AG08396 (cell line): ENCODE data around the gene TTLL9.
"Not testable (repeated sequence)": the region's sequence is repeated elsewhere in the genome, so short reads cannot be mapped to it uniquely, and the experiment has no call there.

Experiments
- DNase-seq: peaks from one replicate; pipeline ENCODE4 v3.0.0; 2012; ENCODE audit warnings: low spot score, mixed read lengths

The TTLL9 gene, protein sequence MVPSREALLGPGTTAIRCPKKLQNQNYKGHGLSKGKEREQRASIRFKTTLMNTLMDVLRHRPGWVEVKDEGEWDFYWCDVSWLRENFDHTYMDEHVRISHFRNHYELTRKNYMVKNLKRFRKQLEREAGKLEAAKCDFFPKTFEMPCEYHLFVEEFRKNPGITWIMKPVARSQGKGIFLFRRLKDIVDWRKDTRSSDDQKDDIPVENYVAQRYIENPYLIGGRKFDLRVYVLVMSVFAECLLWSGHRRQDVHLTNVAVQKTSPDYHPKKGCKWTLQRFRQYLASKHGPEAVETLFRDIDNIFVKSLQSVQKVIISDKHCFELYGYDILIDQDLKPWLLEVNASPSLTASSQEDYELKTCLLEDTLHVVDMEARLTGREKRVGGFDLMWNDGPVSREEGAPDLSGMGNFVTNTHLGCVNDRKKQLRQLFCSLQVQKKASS

GRCh38 chr20:31869942-31870725 is at the start of gene TTLL9, which contains the start of gene DUSP15:
Gene TTLL9, plus strand, starts transcription at chr20:31870634. Its CDS starts 493 bp downstream, at chr20:31871127.
Gene DUSP15, minus strand, starts transcription at chr20:31870527. Its CDS starts 190 bp downstream, at chr20:31870337.
- DNase-seq: peak; percentile 47

DNA sequence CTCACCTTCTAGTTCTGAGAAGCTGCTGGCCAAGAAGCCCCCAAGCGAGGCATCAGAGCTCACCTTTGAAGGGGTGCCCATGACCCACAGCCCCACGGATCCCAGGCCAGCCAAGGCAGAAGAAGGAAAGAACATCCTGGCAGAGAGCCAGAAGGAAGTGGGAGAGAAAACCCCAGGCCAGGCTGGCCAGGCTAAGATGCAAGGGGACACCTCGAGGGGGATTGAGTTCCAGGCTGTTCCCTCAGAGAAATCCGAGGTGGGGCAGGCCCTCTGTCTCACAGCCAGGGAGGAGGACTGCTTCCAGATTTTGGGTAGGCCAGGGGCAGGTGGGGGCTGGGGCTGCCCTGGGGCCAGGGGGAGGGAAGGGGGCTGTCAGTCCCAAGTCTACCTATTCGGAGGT is 49.0 kb upstream of the TTLL9 start:
- DNase-seq: no peak

- DNase-seq: peak; percentile 90
Measured at GRCh38 chr20:31822421-31823330, 47.8 kb upstream of the TTLL9 start.

DNA sequence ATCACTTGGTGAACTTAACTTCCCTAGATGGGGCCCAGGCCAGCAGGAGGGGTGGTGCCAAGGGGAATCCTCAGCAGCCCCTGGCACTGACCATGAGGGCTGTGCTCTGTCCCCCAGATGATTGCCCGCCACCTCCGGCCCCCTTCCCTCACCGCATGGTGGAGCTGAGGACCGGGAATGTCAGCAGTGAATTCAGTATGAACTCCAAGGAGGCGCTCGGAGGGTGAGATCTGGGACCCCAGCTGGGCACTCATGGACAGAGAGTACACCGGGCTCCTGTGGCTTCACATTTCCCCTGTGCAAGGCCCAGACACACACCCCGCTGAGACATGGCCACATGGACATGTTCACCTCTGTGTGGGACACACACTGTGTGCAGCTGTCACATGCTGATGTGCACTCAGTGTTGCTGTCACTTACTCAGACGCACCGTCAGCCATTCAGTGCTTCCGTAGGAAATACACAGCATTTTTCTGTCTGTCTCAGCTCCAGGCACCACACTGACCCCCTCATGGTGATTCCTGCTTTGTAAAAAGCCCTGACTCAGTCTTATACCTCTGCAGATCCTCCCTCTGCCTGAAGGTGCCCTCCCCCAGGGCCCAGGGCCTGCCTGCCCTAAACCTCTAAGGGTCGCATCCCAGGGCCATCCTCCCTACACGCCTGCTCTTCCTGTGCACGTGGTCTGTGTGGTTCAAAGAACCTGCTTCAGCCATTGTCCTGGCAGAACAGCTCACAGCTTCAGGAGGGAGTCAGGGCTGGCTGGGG is 46.9 kb upstream of the TTLL9 start:
- DNase-seq: no peak

DNA sequence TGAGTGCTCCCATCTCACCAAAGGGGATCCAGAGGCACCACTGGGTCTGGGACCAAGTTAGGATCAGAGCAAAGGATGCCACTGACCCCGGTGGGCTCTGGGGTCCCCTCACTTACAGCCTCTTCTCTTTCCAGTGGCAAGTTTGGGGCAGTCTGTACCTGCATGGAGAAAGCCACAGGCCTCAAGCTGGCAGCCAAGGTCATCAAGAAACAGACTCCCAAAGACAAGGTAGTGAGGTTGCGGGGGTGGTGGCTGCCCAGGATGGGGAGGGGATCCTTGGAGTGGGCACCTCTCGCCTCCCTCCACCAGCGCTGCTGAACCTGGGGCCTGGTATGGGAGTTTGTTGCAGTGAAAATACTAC is 46.3 kb upstream of the TTLL9 start:
- DNase-seq: no peak

DNA sequence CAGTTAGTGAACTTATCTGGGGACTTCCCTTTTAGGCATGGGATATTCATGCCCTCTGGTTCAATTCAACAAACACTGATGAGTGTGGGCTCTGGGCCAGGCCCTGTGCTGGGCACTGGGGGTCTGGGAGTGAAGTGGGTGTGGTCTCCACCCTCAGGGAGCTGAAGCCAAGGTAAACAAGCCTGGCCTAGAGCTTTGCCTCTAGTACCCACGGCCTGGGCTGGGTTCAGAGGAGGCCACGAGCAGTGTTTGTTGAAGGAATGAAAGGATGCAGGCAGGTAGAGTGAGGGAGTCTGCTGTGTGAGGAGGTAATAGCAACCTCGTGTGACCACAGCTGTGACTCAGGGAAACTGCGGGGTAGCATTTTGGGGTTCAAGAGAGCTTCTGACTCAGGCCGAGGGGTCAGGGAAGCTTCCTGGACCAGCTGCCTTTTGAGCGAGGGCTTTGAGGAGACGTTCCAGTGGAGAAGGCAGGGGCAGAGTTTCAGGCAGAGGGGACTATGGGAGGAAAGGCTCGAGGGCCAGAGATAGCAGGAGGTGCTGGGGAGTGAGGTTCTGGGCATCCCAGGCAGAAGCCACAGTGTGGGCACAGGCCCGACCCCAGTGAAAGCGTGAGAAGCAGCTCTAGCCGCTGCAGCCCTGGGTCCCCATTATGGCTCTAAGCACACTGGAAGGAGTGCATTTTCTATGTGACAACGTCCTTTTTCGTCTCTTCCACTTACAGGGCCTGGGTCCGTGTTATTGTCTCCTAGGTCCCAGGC is 45.7 kb upstream of the TTLL9 start:
- no peak for DNase-seq

DNA sequence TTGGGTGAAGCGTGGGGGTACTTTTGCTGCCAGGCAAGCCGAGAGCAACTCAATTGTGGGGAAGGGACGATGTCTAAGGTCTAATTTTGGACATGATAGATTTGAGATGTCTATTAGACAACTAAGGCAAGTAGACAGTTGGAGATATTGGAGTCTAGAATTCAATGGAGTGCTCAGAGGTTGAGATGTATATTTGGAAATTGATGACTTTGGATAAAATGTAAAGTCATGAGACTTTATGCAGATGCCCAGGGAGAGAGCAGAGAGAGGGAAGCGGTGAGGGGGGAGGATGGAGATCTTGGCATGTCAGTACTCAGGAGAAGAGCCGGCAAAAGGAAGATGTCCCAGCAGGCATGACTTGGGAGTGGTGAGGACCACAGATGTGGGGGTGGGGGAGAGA is 44.4 kb upstream of the TTLL9 start:
- no peak for DNase-seq

DNA sequence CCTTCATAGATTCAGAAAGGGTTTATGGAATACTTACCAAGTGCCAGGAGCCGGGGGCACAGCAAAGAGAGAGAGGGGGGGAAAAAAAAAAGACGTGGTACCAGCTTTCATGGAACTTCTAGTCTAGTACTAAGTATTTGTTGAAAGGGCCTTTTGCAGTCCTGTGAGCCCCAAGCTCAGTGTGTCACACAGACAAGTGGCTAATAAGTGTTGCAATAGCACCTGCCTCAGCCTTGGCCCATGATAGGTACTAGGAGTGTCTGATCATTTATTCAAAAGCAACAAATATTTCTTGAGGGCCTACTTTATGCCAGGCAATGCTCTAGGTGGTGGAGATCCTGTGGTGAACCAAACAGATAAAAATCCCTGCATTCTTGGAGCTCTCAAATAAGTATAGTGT is 43.4 kb upstream of the TTLL9 start:
- DNase-seq: no peak

DNA sequence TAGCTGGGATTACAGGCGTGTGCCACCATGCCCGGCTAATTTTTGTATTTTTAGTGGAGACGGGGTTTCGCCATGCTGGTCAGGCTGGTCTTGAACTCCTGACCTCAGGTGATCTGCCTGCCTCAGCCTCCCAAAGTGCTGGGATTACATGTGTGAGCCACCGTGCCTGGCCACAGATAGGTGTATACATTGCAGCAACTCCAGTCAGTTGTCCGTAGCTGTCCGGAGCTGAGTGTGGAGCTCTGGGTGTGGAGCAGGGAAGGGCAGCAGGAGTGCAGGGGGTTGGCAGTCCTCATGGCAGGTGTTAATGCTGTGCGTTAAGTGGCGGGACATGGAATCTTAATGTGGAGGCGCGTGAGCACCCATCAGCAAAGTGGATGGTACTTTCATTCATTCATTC is 42.4 kb upstream of the TTLL9 start:
- not testable (repeated sequence) for DNase-seq

DNA sequence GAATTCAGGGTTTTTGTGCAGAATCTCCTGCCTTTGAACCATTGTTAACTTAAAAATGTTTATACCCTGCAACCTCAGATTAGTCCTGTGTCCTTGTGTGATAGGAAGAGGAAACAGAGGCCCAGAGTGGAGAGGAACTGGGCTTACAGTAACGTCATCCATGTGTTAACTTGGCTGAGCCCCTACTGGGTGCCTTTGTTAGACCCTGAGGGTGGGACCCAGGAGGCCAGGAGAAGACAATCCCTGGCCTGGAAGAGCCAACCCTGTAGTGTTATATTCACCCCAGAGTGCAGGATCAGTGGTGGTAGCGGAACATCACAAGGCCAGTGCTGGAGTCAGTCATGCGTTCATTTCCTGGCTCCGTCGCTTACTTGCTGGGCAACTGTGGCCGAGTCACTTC is 40.7 kb upstream of the TTLL9 start:
- DNase-seq: no peak

- no peak for DNase-seq
Measured at GRCh38 chr20:31830406-31830981, 39.9 kb upstream of the TTLL9 start.

DNA sequence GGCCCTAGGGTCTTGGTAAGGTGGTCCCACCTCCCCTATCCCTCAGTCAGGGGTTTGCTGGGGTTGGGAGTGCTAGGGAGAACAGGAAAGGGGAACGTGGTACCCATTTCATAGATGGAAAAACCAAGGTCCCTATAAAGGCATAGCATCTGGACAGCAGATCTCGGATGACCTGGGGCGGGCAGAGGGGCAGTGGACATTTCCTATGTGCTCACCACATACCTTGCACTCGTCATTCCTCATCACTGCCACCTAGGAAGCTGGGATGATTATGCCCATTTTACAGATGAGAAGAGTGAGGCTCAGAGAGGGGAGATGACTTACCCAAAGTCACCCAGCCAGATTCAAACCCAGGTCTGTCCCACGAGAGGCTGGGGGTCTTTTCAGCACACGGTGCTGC is 39.2 kb upstream of the TTLL9 start:
- DNase-seq: no peak

DNA sequence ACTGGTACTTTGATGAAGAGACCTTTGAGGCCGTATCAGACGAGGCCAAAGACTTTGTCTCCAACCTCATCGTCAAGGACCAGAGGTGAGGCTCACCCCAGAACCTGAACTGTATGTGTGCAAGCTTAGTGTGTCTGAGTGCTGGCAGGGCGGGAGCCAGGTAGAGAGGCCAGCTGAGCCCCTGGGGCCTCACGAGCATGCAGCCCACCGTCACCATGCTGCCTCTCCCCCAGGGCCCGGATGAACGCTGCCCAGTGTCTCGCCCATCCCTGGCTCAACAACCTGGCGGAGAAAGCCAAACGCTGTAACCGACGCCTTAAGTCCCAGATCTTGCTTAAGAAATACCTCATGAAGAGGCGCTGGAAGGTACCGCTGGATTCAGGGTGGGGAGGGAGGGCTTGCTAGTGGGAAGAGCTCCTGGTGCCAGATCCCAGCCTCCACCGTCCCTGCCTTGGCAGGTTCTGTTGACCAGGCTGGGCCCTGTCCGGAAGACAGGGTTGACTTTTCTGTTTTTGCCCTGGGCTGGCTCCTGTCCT is 38.6 kb upstream of the TTLL9 start:
- no peak for DNase-seq

DNA sequence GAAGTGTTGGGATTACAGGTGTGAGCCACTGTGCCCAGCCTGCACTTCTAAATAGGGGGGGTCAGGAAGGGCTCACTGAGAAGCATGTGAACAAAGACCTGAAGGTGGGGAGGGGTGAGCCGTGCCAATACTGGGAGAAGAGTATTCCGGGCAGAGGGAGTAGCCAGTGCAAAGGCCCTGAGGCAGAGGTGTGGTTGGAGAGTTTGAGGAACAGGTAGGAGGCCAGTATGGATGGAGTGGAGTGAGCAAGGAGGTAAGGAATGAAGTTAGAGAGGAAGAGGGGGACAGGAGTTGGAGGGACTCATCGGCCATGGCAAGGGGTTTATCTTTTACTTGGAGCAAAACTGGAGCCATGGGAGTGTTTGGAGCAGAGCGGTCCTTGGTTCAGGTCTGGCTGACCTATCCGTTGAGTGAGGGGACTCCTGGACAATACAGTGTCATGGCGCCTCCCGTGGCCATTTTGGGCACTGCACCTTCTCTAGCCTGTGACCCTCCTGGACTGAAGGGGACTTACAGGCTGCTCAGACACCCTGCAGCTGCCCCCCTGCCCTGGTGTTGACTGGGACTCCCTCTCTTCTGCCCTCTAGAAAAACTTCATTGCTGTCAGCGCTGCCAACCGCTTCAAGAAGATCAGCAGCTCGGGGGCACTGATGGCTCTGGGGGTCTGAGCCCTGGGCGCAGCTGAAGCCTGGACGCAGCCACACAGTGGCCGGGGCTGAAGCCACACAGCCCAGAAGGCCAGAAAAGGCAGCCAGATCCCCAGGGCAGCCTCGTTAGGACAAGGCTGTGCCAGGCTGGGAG is 37.1 kb upstream of the TTLL9 start:
- peak; percentile 63 for DNase-seq

GRCh38 chr20:31833931-31834521 is 36.4 kb upstream of the TTLL9 start:
- DNase-seq: no peak

GRCh38 chr20:31835554-31835953 is 34.9 kb upstream of the TTLL9 start:
- DNase-seq: no peak

DNA sequence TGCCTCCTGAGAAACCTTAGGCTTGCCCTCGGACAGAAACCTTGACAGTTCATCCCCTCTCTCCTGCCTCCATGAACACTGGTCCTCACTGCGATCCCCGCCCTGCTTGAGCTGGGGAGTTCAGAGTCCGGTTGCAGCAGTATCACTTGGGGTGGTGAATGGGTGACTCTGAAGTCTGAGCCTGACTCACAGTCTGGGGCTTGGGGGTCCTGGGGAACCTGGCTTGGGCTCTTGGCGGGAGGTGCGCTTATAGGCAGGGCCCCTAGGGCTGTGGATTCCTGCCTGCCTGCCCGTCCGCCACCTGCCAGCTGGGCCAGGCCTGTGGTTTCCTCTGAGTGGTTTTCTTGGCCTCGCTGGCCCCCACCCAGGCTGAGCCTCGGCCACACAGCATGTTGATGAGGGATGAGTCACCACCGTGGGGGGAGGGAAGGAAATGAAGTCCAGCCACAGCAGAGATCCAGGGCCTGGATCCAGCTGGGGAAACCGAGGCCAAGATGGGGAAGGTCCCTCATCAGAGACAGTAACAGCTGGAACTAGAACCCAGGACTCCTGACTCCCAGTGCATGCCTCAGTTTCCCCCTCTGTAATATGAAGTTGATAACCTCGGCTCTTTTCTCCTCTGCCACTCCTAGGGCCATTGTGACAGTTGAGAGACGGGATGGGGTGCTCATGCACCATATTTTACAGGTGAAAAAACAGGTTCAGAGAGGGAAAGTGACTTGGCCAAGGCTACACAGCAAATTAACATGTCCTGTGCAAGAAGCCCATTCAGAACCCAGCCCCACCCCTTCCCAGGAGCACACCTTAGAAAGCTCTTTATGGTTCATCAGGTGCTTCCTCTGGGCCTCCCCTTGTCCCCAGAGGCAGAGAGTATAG is 34.2 kb upstream of the TTLL9 start:
- DNase-seq: peak; percentile 92
